IPS-11a (cell line): Measurements from ENCODE around the gene KIRREL1.

Experiments used
- H3K4me3 ChIP-seq: one replicate; pipeline ENCODE4 v1.5.1; 2013; ENCODE audit warnings: low read depth, low read length, control low read depth

Gene KIRREL1

DNA sequence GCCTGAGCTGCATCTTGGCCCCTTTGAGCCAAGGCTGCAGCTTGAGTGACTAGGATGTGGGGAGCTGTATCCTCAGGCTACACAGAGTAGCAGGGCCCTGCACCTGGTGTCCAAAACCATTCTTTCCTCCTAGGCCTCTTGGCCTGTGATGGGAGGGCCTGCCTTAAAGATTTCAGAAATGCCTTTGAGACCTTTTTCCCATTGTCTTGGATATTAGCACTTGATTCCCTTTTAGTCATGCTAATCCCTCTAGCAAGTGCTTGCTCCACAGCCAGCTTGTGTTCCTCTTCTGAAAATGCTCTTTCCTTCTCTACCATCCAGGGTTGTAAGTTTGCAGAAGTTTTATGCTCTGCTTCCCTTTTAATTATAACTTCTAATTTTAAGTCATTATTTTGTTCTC, 21.7 kb upstream of the KIRREL1 start:
- H3K4me3 ChIP-seq: no peak overlapping the region

DNA sequence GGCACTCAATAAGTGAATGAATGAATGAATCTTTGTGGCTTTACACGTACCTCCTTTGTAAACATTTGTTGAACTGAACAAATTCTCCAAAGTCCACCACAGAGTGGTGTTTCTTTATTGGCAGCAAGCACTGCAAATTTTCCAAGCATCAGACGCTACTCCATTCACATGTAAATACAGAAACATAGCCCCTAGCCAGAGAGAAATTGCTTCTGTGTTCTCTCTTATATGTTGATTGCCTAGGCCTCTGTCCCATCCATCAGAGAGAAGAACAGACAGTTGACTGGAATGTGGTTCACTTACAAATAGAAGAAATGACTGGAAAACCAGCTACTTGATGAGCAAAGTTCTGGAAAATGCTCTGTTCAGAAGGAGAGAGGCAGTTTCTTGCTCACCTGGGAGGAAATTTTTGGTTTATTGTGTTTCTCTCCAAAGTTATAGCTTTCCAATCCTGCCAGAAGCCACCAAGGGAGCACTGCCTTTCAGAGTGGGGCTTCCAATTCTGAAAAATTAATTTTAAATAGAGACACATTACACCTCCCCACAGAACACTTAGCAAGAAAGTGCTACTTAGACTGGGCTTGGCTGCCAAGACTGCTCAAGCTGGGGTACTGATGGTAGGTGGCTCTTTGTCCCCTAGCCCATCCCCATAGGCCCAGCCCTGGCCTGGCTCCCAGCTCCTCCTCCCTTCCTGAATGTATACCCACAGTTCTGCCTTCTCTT, 18.1 kb upstream of the KIRREL1 start:
- no peak overlapping the region for H3K4me3 ChIP-seq

DNA sequence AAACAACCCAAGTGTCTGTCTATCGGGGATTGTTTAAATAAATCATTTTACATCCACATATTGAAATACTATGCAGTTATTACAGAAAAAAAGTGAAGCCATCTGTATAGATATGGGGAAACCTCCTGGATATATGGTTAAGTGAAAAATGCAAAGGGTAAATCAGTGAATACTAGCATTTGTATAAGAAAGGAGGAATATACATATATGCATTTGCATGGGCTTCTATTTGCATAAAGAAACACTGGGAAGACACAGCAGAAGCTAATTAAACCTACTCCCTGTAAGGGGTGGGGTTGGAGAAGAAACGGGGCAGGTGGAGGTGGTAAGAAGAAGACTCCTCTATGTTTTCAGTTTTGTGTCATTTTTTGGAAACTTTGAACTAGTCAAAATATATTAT, 16.6 kb upstream of the KIRREL1 start:
- H3K4me3 ChIP-seq: no peak overlapping the region

DNA sequence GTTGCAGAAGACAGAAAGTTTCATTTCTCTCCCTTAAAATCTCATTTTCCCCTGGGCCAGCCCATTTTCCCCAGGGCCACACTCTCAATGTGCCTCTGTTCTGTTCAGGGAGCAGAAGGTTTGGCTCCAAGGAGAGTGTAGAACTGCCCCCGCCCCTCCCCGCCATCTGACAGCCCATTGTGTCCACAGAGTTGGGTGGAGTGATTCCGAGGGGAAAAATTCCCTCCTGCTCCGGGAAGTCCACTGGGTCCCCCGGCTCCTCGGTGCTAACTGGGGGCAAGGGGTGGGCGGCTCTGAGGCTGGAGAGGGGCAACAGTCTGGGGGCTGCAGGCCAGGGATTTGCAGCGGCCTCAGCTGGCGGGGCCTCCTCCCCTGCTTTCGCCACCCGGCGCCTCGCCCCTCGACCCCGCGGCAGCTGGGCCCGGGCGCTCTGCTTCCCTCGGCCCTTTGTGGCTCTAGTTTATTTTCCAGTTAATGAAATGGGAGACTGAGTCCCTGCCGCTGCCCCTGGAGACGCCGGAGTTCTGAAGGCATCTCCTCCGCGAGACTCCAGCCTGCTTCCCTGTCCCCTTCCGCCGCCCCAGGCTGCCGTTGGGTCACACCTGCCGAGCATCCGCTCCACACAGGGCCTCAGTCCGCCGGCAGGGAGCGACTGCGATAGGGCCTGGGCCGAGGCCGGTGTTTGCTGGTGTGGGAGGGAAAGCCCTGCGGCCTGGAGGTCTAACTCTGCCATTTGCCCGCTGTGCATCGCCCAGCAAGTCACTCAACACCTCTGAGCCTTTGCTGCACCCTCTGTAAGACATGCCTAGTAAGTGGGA, 14.7 kb upstream of the KIRREL1 start:
- H3K4me3 ChIP-seq: no peak overlapping the region

DNA sequence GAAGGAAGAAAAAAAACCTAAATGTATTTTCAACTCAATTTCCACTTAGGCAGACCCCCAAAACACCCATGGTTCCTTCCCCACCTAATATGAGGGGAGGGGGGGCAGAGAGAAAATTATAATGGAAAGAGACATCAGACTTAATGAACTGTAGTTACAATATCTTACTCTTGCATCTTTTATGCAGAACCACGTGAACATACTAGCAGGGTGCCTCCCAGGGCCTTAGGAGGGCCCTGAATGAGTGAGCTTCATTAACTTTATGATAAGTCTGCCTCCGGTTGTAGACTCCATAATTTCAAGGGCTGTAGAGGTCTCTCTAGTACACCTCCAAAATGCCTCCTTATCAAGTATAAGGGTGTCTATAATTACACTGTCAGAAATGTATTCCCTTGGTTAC, 11.3 kb upstream of the KIRREL1 start:
- H3K4me3 ChIP-seq: no peak overlapping the region

DNA sequence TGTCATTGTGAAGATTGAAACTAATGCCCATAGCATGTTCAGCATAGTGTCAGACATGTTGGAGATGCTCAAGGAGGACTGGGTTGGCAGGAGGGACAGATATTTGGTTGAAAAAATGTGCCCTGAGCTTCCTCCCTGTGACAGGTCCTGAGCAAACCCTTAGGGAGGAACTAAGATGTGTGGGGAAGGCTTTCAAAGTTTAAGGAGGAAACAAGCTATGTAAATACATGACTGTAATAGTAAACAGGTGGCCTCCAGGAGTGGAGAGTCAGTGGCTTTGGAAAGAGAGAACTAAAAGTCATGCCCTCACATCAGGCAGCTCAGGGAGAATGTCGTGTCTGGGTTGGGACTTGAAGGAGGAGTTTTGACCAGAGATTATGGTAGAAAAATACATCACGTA, 9.7 kb upstream of the KIRREL1 start:
- H3K4me3 ChIP-seq: no peak overlapping the region

DNA sequence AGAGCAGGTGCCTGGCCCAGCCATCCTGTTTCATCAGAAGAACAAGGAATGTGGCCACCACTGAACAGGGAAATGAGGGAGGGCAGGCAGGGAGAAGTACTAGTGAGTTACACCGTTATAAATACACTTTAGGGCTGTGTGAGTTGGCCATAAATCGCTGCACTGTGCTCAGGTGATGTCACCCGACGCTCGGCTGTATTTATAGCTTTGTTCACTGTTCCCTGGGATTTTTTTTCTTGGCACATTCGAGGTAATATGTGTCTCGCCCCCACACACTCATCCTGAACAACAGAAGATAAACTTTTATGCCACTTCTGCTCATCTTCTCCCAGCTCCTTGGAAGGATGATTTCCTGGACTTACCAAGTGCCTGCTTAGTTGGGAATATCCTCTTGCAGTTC, 9.0 kb upstream of the KIRREL1 start:
- no peak overlapping the region for H3K4me3 ChIP-seq

DNA sequence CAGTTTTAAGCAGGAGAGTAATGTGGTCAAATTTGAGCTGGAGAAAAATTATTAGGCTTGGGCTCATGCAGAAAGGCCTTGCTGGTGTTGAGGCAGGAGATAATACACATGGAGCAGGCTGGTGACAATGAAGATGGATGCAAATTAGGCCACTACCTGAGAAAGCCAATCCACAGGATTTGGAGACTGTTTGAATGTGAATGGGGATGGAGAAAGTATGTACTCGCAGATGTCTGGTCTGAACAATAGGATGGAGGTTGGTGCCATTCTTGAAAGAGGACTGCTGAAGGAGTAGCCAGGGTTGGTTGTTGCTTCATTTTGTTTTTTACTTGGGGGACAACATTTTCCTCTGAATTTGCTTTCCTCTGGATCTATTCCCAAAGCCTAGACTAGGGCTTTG, 8.0 kb upstream of the KIRREL1 start:
- no peak overlapping the region for H3K4me3 ChIP-seq

DNA sequence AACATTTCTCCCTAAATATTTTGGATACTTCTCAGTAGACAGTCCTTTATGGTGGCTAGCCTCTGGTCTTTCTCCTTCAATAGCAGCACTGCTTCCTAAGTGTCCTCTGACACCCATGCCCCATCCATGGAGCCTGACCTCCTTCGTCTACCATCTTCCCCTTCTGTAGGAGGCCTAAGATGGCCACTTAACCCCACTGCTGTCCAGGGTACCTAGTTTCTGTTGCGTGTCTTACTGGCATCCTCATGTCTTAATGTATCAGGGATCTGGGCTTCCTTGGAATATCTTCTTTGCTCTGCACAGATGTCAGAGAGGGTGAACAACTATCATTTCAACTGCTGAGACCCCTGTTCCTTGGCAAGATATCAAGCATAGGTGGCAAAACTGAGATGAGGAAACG, 5.4 kb upstream of the KIRREL1 start:
- H3K4me3 ChIP-seq: no peak overlapping the region

DNA sequence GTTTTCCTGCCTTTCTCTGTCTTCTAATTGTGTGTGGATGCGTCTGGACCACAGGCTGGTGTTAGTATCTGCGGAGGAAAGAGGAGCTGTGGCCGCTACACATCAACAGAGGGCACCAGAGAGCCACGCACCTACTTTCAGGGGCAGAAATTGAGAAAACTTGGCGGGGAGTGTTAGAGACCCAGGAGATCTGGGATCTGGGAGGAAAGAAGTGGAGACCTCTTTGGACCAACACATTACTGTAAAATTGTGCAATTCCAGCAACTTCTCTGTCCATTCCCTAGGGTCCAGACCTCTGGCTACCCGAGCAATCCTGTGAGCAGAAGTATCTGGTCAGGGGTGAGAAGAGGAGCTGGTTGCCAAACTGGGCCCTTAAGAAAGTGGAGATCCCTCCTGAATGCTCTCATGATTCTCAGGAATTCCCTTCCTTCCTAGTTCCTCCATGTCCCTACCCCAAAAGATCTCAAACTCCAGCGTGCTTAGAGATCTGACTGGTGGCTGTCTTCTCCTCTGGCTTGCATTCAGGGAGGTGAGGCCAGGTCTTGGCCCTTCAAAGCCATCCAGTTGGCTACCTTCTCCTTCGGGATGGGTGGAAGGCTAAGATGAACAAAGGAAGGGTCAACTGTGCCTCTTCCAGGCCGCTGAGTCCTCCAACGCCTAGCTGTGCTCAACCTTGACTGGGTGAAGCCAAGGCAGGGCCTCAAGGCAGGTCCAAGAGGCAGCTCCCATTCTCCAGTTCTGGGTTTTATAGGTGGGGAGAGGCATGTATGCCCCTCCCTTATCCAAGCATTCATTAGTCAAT, 1.2 kb upstream of the KIRREL1 start:
- no peak overlapping the region for H3K4me3 ChIP-seq

DNA sequence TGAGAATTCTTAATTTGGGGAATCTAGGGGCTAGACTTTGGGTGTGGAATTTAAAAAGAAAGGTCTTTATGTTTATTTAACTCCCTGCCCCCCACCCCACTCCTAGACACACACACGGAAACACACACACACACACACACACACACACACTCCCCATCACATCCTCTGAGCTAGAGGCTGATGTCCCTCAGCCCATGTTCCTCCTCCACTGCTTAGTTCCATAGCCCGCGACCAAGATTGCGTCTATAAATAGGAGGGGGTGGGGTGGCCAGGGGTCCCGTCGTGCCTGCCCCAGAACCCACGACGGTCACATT, 655 bp upstream of the KIRREL1 start:
- H3K4me3 ChIP-seq: peak overlapping the region; percentile 85

DNA sequence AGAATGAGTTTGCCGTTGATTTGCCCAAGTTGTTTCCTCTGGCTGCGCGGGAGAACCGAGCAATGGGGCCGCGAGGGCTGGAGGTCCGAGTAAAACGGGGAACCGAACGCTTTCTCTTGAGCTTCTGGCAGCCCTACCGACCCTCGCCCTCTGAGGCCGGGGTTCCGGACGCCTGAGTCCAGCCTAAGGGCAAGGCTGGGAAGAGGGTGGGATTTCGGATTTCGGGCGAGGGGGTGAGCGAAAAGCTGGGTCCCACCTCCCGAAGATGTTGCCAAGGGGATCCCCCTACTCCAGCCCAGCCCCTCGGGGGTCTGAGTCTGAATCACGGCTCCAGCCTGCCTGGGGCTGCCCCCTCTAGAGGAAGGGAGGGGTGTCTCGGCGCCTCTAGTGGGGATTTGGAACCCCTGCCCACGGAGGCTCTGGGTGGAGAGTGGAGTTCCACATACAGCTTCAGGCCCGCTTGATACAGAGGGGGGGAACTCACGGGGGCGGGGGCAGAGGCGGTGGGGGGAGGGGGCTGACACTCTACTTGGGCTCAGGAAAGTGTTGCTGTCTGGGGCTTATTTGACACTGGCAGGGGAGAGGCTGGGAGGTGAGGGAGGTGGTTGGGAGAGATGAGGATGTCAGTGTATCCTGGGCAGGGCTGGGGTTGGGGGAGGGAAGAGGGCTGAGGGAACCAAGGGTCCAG, 617 bp downstream of the KIRREL1 start:
- H3K4me3 ChIP-seq: peak overlapping the region; percentile 85

DNA sequence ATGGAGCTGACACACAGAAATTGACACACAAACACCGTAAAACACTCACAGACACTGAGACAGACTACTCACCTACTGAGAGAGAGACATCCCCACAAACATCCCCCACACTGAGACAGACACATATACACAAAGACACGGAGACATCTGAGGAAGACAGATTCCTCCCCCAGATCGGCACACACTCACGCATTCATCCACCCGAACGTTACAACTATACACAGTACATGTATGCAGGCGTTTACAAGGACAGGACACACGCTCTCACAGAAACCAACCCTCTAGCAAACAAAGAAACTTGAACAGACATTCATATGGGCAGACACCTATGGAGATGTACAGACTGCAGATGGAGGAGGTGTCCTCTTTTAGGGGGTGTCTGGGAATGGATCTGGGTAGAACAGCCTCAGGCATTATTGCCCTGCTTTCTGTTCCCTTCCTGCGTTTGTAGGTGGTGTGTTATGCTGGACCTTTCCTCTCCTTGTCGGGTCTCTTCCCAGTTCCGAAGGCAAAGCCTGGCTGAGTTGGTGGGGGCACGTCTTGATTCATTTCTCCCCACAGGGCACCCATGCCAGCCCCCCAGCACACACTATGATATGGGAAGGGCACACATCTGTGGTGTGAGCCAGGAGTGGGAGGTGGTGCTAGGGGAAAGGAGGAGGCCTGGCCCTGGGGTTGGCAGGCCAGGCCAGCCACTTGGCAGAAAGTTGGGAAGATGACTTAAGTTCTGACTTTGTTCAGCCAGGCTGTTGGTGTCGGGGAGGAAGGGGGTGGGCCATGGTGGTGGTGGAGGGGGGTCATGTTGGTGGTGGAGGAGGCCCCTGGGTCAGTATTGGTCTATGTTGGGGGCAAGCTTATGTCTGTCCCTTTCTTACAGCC, 1.5 kb downstream of the KIRREL1 start:
- H3K4me3 ChIP-seq: no peak overlapping the region

DNA sequence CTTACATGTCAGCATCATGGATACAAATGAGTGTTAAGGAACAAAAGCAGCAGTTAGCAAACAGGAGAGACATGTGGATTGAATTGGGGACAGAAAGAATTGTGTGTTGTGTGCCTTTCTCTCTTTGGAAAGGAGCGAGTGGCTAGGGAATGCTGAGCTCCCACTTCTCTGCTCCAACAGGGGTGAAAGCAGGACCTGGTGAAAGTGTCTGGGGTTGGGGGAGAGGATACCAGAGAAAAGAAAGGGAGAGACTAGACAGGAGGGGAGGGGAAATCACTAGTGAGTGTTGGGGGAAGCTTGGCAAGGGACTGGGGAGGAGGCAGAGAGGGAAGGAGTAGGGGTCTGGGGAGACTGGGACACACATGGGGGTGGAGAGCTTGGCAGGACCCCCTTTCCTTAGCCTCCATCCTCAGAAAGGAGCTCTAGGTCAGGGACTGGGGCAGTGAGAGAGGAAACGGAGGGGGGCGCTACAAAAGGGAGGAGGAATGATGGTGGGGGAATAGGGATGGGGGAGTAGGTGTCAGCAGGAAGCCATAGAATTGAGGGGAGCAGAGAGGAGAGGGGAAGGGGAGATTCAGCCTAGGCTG, 2.2 kb downstream of the KIRREL1 start:
- no peak overlapping the region for H3K4me3 ChIP-seq

DNA sequence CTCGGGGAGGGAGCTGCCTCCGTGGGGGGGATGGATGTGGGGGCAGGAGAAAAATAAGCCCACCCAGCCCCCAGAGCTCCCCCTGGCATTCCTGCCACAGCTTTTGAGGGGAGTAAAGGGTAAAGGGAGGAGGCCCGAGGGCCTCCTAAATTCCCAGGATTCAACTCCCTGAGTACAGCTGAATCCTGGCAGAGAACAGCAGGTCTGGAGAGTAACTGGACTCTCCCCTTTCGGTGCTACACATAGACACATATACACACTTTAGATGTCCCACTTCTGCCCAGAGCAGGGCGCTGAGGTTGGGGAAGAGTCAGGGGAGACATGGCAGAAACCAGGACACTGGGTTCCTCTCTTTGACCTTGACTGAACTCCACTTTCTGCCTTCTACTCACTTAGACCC, 3.0 kb downstream of the KIRREL1 start:
- no peak overlapping the region for H3K4me3 ChIP-seq

DNA sequence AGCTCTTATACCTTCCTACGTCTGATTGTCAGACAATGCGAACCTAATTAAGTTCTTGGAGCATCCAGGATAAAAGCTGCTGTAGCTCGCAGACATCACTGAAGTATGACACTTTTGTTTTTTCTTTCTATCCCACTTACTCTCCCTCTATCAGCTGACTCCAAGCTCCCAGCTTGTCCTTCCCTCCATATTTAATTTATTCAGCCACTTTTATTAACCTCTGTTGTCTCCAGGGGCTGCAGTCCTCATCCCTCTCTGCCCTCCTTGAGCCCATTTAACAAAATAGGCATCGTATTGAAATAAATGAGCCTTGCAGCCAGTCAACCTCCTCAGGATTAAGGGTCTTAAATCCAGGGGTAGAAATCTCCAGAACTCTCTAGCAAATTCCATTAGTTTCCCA, 7.1 kb downstream of the KIRREL1 start:
- H3K4me3 ChIP-seq: no peak overlapping the region

DNA sequence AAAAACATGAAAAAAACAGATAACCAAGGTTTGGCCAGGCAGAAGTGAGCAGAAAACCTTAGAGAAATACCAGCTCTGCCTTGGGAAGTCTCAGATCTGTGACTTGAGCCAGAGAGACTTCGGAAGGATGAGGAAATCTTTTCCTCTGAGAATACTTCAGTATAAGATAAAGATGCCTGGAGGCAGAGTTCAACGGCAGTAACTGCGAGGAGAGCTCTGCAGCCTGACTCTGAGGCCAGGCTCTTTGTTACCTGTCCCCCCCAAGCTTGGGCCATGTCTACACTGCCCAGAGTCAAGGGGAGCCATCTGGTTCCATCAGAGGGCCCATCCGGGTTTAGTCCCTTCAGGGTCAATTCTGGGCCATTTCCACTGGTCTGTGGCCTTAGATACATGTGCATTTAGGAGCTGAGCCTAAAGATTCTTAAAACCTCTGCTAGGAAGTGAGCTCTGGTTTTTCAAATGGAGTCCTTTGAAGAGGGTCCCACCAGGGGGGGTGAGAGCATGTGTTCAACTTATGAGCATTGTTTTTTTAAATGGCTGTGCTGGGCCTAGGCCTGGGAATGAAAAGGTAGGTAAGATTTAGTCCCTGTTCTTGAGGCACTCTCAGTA, 8.7 kb downstream of the KIRREL1 start:
- H3K4me3 ChIP-seq: no peak overlapping the region

DNA sequence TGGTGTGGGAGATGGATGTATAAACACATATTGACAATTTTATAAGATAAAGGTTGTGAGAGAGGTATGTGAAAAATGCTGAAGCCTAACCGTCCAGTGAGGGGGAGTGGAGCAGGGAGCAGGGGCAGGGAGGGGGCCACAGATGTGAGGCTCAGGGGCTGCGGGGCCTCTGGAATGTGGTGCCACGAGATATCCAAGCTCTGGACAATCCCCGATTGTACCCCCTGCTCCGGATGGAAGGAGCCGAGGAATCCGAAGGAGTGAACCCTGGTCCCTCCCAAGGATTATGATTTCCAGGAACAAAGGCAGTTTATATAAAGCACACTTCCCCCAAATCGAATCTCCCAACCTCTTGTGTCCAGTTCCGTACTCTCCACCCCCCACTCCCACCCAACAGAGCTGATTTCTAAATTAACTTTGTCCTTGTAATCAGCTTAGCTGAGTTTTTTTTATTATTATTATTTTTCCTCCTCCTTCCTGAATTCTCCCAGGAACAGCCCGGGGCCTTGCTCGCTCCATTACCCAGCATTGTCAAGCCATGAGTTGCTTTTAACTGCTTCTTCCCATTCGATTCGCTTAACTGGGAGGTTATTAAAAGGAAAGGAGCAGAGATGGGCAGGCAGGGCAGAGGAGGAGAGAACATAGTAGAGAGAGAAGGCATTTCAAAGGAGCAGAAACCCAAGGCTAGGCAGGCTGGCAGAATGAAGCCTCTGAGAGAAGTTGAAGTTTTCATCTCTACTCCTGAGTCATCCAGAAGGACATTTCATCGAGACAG, 9.4 kb downstream of the KIRREL1 start:
- no peak overlapping the region for H3K4me3 ChIP-seq

DNA sequence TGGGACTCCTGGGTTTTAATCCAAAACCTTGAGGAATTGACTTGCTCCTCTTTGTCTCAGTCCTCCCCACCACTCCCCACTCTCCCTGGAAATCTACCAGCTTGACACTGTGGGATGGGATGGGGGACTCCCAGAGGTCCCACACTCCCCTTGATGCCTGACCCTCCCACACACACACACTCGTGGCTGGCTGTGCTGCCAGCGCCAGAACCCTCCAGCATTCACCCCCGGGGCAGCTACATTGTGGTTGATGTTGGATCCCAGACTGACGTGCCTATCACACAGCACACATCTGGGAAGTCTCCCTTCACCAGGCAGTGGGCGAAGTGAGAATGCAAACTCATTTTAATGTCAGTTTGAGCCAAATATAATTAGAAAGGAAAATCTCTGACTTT, 10.0 kb downstream of the KIRREL1 start:
- no peak overlapping the region for H3K4me3 ChIP-seq
